IMR-90 (cell line): ENCODE data around the gene GTF2H4. TPM values are rescaled to one million over a fixed set of nuclear protein-coding genes. Genes with fewer than 3 reads are reported as not detected.
"Not testable (repeated sequence)": the region's sequence is repeated elsewhere in the genome, so short reads cannot be mapped to it uniquely, and the experiment has no call there.

ENCODE experiments used
- ATAC-seq: fragments of 200-7000 bp; cut with Tn5 transposase; 2 replicates; pipeline ENCODE4 v1.9.1; 2020; ENCODE audit warnings: low read depth, mild to moderate bottlenecking, moderate library complexity
- BruUV-seq: library from RNA; stranded (reverse); fragments of 400-500 nt; replicated peaks from 2 replicates; lab custom pipeline; 2021; lab: Mats Ljungman, UMichigan
- CTCF ChIA-PET: fragments of 300-600 bp; formaldehyde crosslinking; extraction: SDS; loops from one replicate; lab custom pipeline; 2021; ENCODE audit warnings: antibody characterized with exemption; lab: Yijun Ruan, JAX
- POLR2A ChIA-PET: fragments of 300-600 bp; sonication (Branson Sonifier 250); formaldehyde crosslinking; loops from one replicate; lab custom pipeline; 2022; ENCODE audit warnings: antibody characterized with exemption; ENCODE audit not compliant: unreplicated experiment; lab: Charles Lee
- DNase-seq: peaks from one replicate; pipeline ENCODE4 v3.0.0; 2013
- H2AFZ ChIP-seq: replicated peaks from 2 replicates; pipeline ENCODE3; 2013; ENCODE audit warnings: low read length, mild to moderate bottlenecking; ENCODE audit not compliant: poor library complexity
- H2AK5ac ChIP-seq: 2 replicates; pipeline ENCODE4 v1.6.1; 2013; ENCODE audit warnings: low read depth, low read length, inconsistent platforms
- H2AK9ac ChIP-seq: replicated peaks from 2 replicates; pipeline ENCODE3; 2013; ENCODE audit warnings: mild to moderate bottlenecking, low read depth, low read length, moderate library complexity; ENCODE audit not compliant: poor library complexity
- H2BK120ac ChIP-seq: 2 replicates; pipeline ENCODE4 v1.6.1; 2013; ENCODE audit warnings: low read depth, low read length, inconsistent platforms
- H2BK15ac ChIP-seq: 3 replicates; pipeline ENCODE4 v1.6.1; 2013; ENCODE audit warnings: low read depth, low read length, inconsistent platforms
- H2BK20ac ChIP-seq: 2 replicates; pipeline ENCODE4 v1.6.1; 2013; ENCODE audit warnings: low read depth, mild to moderate bottlenecking, inconsistent platforms, low read length, moderate library complexity
- H2BK5ac ChIP-seq: 2 replicates; pipeline ENCODE4 v1.6.1; 2013; ENCODE audit warnings: mild to moderate bottlenecking, low read depth, low read length, inconsistent platforms; ENCODE audit not compliant: poor library complexity, severe bottlenecking
- H3K14ac ChIP-seq: replicated peaks from 2 replicates; pipeline ENCODE4 v1.6.1; 2013; ENCODE audit warnings: low read depth, low read length, inconsistent platforms
- H3K18ac ChIP-seq: 2 replicates; pipeline ENCODE4 v1.6.1; 2013; ENCODE audit warnings: low read depth, low read length, control low read depth
- H3K23ac ChIP-seq: 2 replicates; pipeline ENCODE4 v1.6.1; 2013; ENCODE audit warnings: low read depth, low read length, inconsistent platforms
- H3K27ac ChIP-seq: 2 replicates; pipeline ENCODE4 v1.5.1; 2013; ENCODE audit warnings: mild to moderate bottlenecking, control low read depth, low read length; ENCODE audit not compliant: insufficient read depth
- H3K27me3 ChIP-seq: 2 replicates; pipeline ENCODE4 v1.6.1; 2013; ENCODE audit warnings: low read length; ENCODE audit not compliant: control insufficient read depth, insufficient read depth
- H3K36me3 ChIP-seq: 2 replicates; pipeline ENCODE4 v1.6.1; 2013; ENCODE audit warnings: low read length, mixed read lengths; ENCODE audit not compliant: control insufficient read depth, insufficient read depth
- H3K4ac ChIP-seq: 2 replicates; pipeline ENCODE4 v1.6.1; 2013; ENCODE audit warnings: low read depth, low read length, inconsistent platforms
- H3K4me1 ChIP-seq: 2 replicates; pipeline ENCODE4 v1.6.1; 2013; ENCODE audit warnings: low read length, mixed read lengths; ENCODE audit not compliant: control insufficient read depth, insufficient read depth
- H3K4me2 ChIP-seq: 2 replicates; pipeline ENCODE4 v1.6.1; 2013; ENCODE audit warnings: low read depth, mild to moderate bottlenecking, control low read depth, low read length, moderate library complexity
- H3K4me3 ChIP-seq: 2 replicates; pipeline ENCODE4 v1.5.1; 2013; ENCODE audit warnings: low read depth, mild to moderate bottlenecking, control low read depth, low read length, moderate library complexity; ENCODE audit not compliant: insufficient read depth
- H3K56ac ChIP-seq: 2 replicates; pipeline ENCODE4 v1.6.1; 2013; ENCODE audit warnings: low read length, inconsistent platforms; ENCODE audit not compliant: insufficient read depth; ENCODE audit errors: extremely low read depth
- H3K79me1 ChIP-seq, 2 experiments: 2 replicates each; pipeline ENCODE4 v1.6.1; 2013; ENCODE audit warnings: low read length in 2 of 2, inconsistent platforms in 1 of 2, low read depth in 1 of 2
- H3K9ac ChIP-seq: 2 replicates; pipeline ENCODE4 v1.6.1; 2013; ENCODE audit warnings: low read depth, low read length, control low read depth
- H3K9me1 ChIP-seq: 2 replicates; pipeline ENCODE4 v1.6.1; 2013; ENCODE audit warnings: low read length, inconsistent platforms; ENCODE audit not compliant: insufficient read depth
- H3K9me3 ChIP-seq: 2 replicates; pipeline ENCODE4 v1.6.1; 2013; ENCODE audit warnings: low read length; ENCODE audit not compliant: control insufficient read depth, insufficient read depth
- H4K20me1 ChIP-seq: 2 replicates; pipeline ENCODE4 v1.6.1; 2013; ENCODE audit warnings: low read length, inconsistent platforms; ENCODE audit not compliant: insufficient read depth
- H4K5ac ChIP-seq: 2 replicates; pipeline ENCODE4 v1.6.1; 2013; ENCODE audit warnings: mild to moderate bottlenecking, low read depth, low read length, control low read depth
- H4K8ac ChIP-seq, 2 experiments: 2 replicates each; pipeline ENCODE4 v1.6.1; 2013; ENCODE audit warnings: low read depth in 2 of 2, low read length in 2 of 2, control low read depth in 1 of 2, inconsistent platforms in 1 of 2
- H4K91ac ChIP-seq: 2 replicates; pipeline ENCODE4 v1.6.1; 2013; ENCODE audit warnings: low read depth, low read length, inconsistent platforms; ENCODE audit not compliant: insufficient read depth
- MAFK ChIP-seq: IDR thresholded peaks from 2 replicates; pipeline ENCODE4 v1.6.1; 2012; ENCODE audit warnings: low read depth, low read length, improper control_type of control experiment
- WGBS, 2 experiments: methylation state at CpG; one replicate each; pipeline versions ENCODE4 v1.1.5 to v1.1.7; 2013; ENCODE audit warnings: missing lambda C conversion rate in 2 of 2; ENCODE audit not compliant: insufficient read length in 1 of 2; ENCODE audit errors: extremely low coverage in 2 of 2; 5-methylcytosine and 5-hydroxymethylcytosine counted together
- dilution Hi-C: fragments of 300-500 bp; cut with HindIII; formaldehyde crosslinking; loops from one replicate; pipeline ENCODE4 v1.14.3; 2018; ENCODE audit warnings: low sequenced_read_pairs; ENCODE audit not compliant: unreplicated experiment
- in situ Hi-C: fragments of 300-500 bp; cut with MboI; formaldehyde crosslinking; loops from 3 replicates; pipeline ENCODE4 v1.14.3; 2019; ENCODE audit warnings: low sequenced_read_pairs, inconsistent platforms, mixed read lengths
- intact Hi-C: fragments of 100-400 bp; cut with micrococcal nuclease; formaldehyde crosslinking; loops from 2 replicates; pipeline ENCODE4 v1.10.0; 2022
- polyA plus RNA-seq, 3 experiments: library from polyadenylated mRNA; depleted of rRNA; stranded (reverse); fragments of >200 nt; gene quantifications; 2 replicates each; pipeline ENCODE4 v1.2.3, GENCODE V29; 2012; ENCODE audit warnings: low replicate concordance in 1 of 3
- total RNA-seq: library from RNA; depleted of rRNA; stranded (reverse); fragments of >200 nt; gene quantifications from 2 replicates; pipeline ENCODE4 v1.2.3, GENCODE V29; 2012

Gene GTF2H4
- total and polyA plus RNA-seq, 2 of the 4 experiments (the other 2 are of a cell fraction), result 13.4 to 30.8 TPM

GRCh38 chr6:30873795-30874194 is 34.2 kb upstream of the GTF2H4 start:
- H3K4me1 ChIP-seq, intact Hi-C loops, H3K4me3 ChIP-seq, BruUV-seq, H4K20me1 ChIP-seq, H2BK120ac ChIP-seq, H4K5ac ChIP-seq, H2BK20ac ChIP-seq, POLR2A ChIA-PET, H3K56ac ChIP-seq, H3K18ac ChIP-seq, H2AFZ ChIP-seq, H3K4ac ChIP-seq, H3K36me3 ChIP-seq, H3K14ac ChIP-seq, dilution Hi-C loops, H4K8ac ChIP-seq, H3K79me1 ChIP-seq, ATAC-seq, H2BK15ac ChIP-seq, H4K91ac ChIP-seq, H3K9ac ChIP-seq, H3K9me1 ChIP-seq, H2BK5ac ChIP-seq, H3K23ac ChIP-seq, H2AK5ac ChIP-seq, H2AK9ac ChIP-seq, H3K27ac ChIP-seq, DNase-seq, H3K27me3 ChIP-seq, H3K4me2 ChIP-seq: not testable (repeated sequence)
- in situ Hi-C loops, result loop anchor here (5.0 kb wide), 1 partner anchor 36 kb away; no protein-coding TSS in a partner anchor
- peak; percentile 36 for TF ChIP-seq MAFK
- H3K9me3 ChIP-seq, result peaks cover 12% of the 10 kb centered on the region
- 67% methylated on average over 1 of the region's 3 CpGs; no CpG with 5 or more reads in 1 of the 2 experiments for WGBS, 2 experiments
- CTCF ChIA-PET, result interaction anchor here (1.2 kb wide), 1 partner anchor 206 kb away, joined by 3 read pairs; no protein-coding TSS in a partner anchor
